Hindlimb muscle (tissue), 1 donor: ENCODE results near the gene HHAT. TPM values are rescaled to one million over a fixed set of nuclear protein-coding genes. Genes with fewer than 3 reads are reported as not detected.

Source experiments
- DNase-seq: peaks from one replicate; pipeline ENCODE4 v3.0.0-alpha.2; 2013
- polyA plus RNA-seq: library from polyadenylated mRNA; unstranded; fragments of 120-200 nt; gene quantifications from one replicate; pipeline ENCODE4 v1.2.1, GENCODE V29; 2013; ENCODE audit not compliant: insufficient read length

Gene HHAT
- polyA plus RNA-seq, 1 donor = 4.6 TPM

DNA sequence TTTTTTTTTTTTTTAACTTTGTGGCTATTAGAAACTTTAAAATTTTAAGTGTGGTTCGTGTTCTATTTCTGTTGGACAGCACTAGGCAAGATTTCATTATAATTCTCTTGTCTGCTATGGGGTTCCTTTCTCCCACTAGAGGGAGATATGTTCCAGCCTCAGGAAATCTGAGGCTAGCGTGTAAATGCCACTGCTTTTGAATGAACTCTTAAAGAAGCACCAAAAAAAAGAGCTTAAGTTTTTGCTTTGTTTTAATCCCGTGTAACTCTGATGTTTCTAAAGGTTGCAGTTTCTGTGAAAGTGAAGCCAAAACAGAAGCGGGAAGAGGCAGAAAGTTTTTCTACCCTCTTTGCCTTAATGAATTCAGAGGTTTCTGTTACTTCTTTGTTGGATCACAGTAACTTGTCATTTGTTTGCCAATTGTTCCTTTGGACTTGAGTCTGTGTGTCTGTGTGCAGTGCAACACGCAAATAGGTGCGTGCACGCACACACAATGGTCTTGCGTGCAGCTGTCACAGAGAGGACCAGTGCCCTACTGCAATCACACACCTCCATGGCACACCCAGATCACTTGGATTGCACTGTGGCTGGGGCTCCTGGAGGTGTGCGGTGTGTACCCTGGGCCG lies 32.3 kb downstream of the HHAT start:
- DNase-seq = peak; percentile 68

DNA sequence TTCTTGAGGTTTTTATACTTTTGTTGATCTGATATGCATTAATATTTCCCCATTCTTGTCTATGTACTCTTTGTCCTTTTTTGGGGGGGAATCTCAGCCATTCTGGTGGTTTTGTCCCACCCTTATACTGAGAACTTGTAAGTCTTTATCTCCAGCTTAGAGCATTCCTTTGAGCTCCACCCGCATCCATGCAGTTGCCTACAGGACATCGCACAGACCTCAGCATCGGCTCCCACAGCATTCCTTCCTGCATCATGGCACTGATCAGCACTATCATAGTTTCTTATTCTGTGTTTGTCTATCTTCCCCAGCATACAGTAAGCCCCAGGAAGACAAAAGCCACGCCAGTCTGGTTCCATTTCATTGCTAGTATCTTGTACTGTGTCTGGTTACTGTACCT lies 33.0 kb downstream of the HHAT start:
- no peak for DNase-seq

DNA sequence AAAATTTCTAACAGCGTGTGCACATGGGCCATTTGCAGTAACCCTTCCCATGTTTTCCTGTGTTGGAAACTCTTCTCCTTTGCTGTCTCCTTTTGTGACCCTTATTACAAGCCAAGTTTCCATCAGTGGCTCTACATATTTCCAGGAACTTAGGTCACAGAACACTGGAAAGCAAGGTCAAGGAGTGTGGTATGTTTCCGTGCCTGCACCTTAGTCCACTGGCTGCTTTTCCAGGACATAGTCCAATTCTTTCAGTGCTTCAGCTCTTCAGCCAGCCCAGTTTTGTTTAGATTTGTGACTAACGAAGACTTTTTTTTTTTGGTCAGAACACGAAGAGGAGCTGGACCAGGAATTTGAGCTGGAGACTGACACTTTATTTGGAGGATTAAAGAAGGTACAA lies 33.8 kb downstream of the HHAT start:
- peak; percentile 29 for DNase-seq

DNA sequence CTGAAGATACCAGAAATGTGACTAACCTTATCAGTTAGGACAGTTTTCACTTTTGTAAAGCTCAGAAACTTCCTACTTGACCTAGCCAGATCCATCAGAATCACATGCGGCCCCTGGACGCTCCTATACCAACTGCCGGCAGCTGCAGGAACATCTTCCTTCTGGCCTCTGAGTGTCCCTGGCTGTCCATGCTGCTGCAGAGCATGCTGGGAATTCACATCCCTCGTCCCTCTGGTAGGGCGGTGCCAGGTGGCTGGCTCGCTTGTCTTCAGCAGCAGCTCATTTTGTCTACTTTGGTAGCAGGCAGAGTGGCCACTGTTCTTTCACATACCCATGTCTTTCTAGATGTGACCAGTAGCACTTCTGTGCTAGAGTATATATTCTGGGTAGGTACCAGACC lies 34.4 kb downstream of the HHAT start:
- DNase-seq = no peak

DNA sequence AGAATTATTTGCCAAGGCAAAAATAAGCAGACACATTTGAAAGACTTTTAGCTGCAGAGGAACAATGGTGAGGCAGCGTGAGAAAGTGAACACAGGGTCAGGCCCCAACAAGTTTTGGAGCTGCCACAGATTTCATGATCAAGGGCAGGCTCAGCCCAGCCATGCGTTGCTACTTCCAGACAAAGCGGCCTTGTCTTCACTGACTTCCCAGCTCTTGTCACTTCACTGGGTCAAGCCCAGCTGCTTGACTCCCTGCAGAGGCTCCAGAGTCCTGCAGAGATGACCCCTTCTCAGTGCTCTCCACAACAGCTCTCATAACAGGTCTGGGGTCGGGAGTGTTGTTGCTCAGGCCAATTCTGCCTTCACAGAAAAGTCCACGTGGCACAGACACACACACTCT lies 35.8 kb downstream of the HHAT start:
- DNase-seq = no peak

DNA sequence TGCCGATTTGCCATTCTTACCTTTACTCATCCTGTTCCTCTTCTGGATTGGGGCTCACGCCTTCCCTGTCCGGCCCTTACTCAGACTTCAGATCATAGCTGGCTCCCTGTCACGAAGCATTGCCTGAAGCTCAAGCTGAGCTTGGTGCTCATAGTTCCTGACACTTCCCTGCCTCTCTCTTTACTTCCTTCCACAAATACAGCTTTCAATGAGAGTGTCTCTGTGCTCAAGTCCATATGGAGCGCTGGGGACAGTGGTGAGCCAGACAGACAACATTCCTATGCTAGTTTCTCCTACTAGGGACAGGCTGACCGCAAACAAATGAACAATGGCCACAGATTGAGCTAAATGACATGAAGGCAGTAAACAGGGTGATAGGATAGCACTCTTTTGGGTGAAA lies 38.1 kb downstream of the HHAT start:
- no peak for DNase-seq

DNA sequence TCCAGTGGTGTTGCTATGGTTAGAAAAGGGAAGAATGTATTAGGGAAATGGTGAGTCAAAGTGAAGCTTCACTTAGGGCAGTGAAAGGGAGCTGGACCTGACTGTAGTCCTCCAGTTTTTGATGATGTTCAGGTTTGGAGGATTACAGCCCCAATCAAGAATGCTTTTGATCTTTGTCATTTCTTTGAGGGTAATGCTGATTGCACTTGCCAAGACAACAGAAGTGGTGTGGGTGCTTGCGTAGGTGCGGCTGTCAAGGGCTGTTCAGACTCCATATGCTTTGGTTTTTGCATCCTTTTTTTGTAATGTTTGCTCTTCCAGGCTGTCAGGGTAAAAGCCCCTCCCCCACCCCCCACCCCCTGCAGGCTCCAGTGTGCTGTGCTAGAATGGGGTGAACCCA lies 38.9 kb downstream of the HHAT start:
- no peak for DNase-seq

DNA sequence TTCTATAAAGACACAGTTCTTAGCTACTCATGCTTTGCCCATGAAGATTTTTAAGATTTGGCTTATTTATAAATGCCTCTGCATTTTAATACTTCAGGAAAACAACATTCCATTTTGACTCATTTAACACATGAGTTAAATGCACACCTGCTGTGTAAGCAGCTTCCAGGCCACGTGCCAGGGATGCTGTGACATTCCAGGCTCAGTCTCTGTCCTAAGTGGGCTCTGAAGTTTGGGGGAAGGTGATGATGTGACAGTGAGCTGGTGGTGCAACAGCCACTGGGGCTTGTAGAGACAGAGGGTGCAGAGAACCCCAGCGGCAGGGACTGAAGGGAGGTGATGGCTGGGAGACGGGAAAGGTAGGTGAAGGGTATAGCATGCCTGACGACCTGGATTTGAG lies 40.7 kb downstream of the HHAT start:
- no peak for DNase-seq

DNA sequence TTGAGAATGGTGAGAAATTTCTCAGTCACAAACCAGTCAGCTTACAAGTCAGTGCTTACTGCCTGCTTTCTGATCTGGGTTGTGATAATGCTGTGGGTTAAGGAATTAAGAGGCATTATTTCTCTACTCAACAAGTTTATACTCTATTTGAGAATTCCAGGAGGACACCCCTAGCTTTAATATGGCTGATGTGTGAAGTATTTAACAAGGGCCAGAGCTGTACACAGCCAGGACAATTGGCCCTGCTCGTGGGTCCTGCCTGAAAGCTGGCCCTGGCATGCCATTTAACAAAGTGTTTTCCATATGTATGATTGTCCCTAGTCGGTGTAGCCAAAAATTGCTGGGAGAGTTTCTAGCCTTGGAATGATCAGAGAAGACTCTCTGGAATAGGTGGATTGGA lies 43.2 kb downstream of the HHAT start:
- DNase-seq = no peak

DNA sequence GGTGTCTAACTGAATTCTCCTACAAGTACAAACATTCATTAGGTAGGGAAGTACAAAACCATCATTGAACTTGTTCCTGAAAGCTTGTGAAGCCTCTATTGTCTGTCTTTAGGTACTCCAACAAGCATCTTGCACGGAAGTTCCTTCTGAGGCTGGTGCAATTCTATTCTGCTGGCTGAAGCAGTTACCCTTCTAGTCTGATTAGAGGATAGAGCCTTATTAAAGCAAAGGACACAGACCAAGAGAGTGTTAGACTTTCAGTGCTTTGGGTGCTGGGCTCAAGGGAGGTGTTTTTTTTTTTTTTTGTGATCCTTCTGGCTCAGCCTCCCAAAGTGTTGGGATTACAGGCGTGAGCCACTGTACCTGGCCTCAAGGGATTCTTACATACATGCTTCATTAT lies 43.8 kb downstream of the HHAT start:
- DNase-seq = no peak

DNA sequence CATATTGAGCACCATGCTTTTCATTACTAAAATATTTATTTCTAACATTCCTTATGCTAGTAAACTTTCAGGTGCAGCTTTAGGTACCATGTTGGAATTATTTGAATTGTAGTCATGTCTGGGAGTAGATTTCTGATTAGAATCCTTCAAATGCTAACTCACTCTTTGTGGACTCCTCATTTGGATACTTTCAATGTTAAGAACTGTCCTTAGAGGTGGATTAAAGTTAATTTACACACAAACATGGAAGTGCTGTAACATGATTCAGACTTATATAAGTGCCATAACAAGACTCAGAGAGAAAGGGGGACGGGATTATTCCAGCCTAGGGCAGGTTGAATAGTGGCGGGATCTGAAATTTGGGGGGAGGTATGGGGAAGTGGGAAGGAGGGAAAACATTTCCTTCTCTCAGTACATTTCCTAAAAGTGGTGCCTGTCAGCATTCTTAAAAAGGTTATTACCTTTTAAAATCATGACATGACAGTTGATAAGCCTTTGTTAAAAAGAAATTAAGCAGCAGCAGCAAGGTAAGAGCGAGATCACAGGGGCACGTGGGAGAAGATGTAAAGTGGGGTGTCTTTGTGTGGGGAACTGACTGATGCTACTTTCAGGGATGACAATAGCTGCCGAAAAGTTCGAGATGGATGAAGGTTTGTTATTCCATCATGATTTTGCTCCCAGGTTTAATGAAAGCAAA lies 44.4 kb downstream of the HHAT start:
- DNase-seq = no peak

DNA sequence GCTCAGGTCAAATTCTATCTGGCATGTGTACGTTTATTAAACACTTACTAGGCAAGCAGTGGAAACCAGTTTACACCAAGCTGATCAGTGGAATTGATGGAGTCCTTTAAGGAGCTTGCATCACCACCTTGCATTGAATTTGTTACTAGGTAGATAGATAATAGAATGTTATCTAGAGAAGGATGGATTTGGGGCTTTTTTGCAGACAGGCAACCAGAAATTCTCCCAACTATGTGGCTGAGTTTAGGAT lies 44.9 kb downstream of the HHAT start:
- DNase-seq = no peak

DNA sequence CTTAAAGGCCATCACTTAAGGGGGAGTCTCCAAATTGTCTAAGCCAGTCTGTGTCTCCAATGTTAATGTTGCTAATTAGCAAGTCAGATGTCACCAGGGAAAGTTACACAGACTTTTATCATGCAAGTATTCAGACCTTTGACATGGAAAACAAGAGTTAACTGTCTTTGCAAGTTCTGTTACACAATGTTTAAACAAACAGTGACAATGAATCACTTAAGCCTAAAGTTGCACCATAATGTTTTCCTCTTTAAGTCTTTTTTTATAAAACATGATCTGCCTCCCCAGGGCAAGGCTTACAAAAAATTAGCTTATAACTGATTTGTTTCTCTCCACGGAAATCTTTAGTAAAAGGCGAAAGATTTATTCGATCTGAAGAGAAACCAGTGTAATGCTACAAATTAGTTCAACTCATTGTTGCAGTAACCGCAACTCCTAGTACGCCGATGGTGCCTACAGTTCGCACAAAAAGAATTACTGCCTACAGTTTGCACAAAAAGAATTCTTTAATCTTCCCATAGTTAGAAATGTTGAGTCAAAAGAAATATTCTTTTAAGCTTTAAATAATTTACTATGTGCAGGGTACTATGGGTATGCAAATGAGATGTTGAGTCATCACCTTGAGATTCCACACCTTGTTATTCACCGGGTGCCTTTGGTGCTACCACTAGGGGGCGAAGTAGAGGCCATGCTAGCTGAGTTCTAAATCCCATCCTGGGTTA lies 45.3 kb downstream of the HHAT start:
- DNase-seq = no peak

DNA sequence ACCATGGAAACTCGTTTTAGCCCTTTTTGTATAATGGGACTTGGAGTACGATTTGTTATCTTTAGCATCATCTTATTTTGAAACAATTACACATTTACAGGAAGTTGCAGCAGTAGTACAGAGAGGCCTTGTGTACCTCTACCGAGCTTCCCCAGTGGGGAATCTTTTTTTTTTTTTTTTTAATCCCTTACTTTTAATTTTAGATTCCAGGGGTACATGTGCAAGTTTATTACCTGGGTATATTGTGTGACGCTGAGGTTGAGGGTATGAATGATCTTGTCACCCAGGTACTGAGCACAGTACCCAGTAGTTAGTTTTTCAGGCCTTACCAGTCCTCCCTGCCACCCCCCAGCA lies 45.9 kb downstream of the HHAT start:
- DNase-seq = no peak

DNA sequence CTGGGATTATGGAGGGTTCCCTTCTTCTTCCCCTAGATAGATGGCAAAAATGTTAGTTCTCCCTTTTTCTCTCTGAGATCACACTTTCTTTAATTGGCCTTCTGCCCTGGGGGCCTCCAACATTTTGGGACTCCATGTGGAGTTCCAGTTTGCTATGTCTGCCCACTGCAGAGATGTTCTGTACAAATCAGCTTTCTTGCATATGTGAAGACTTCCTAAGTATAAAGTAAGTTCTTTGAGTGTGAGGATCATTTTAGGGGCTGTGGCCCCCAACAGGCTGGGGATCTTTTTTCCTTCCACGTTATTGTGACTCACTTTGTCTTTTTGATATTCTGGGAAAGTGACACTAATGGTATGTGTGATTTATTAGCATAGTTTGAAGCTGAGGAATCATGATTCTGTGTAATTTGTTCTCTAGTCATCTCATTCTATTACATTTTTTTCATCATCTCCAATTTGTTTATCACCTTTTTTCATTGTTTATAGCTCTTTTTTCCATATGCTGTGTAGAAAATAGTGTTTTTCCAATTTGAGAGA lies 48.2 kb downstream of the HHAT start:
- no peak for DNase-seq

DNA sequence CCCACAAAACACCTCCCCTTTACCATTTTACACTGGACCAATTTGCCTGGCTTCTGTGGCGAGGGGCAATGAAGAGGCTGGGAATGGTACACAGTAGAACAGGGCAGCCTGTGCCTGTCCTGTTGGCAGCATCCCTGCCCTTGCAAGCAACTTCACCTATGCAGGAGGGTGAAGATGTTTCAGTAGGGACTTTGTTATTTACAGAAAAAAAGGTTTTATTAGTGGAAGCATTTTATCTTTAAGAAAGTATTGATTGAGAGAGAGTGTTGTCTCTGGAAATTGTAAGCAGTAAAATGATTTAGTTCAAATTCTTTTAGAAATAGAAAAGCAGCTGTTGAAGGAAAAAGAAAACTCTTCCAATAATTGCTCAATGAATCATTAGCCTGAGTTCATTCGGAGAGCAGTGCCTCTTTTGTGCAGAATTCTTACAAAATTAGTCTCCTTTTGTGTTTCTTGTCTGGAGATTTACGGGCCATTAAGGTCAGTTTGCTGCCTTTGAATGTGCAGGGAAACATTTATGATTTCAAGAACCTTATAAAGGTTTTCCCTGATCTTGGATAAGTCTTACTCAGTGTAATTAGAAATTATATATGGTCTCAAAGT lies 49.1 kb downstream of the HHAT start:
- no peak for DNase-seq

DNA sequence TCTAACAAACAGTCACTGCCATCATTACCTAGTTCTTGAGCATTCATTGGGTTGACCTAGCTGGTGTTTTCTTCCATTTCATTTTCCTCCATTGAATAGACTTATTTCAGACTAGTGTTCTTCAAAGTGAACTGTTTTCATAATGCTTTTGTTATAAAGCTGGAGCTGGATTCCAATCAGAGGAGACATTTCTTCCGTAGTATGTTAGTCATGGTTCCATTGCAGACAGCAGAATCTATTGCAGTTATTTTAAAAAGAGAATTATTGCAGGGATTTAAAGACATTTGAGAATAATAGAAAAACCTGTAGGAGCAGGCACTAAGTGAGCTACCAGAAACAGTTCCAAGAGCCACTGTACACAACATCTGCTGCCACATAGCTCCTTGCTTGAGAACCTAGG lies 50.0 kb downstream of the HHAT start:
- DNase-seq = no peak

DNA sequence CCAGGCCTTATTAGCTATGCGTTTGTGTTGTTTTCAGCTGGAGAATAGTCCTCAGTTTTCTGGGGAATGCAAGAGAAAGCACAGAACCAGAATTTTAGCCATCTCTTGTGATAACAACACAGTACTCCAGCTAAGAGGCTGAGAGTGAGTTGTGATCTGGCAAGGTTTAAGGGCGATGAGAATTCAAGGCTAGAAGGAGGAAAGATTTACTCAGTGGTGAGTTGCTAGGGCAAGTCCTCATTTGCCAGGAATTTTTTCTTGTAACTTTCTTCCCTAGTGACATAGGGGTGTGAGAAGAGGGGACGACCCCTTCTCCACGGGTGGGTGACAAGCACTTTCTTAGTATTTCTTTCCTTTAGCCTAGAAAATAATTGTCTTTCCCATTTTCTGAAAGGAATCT lies 53.2 kb downstream of the HHAT start:
- no peak for DNase-seq

DNA sequence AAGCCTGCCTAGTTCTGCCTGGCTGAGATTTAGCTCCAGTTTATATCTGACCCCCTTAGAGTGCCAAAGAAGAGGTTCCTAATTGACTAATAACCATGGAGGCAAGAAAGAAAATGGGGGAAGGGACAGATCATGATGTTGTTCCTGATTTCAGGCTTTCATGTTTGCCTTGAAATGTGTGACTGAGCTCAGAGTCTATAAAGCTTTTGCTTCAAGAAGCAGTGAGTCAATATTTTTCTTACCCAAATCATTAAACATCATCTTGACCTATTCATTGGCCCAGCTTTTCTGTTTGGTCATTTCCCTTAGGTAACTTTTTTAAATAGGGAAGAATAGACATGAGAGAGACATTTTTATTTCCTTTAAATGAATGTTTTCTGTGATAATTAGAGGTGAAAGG lies 55.9 kb downstream of the HHAT start:
- DNase-seq = no peak

DNA sequence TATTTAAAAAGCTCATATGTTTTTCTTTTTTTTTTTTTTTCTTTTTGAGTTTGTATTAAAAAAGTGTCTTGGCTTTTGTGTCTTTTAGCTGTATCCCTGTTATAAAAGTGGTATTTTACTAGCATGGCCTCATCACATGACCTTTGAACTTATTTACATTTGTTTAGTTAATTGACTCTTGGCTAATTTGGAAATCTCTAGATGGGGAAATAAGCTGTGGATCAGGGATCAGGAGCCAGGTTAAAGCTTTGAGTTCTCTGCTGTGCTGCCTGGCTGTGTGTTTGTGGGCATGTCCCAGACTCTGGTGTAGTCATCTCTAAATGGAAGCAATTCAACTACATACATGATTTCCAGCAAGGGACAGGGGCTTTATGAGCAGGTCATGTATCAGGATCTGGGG lies 56.5 kb downstream of the HHAT start:
- no peak for DNase-seq

DNA sequence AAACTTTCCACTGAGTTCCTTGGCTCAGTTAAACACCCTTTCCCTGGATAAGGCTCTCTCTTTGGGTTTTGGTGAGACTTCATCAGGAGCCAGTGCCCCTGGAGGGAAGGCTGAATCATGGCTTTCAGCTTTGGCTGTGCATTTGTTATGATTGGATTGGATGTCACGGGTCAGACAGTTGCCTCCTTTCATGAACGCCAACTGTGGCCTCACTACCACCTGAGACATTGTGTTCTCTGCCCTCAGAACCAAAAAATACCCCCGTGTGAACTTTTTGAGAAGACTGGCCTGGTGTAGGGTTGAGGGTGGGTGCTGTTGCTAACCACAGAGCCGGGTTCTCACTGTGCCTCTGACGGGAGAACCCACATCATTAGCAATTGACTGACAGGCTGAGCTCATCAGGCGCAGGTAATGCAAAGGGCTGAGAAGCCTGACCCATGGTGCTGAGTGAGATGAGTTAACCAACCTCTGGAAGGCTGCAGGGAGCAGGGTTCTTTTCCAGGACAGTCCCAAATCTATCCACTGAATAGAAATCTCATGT lies 65.6 kb downstream of the HHAT start:
- DNase-seq = no peak

DNA sequence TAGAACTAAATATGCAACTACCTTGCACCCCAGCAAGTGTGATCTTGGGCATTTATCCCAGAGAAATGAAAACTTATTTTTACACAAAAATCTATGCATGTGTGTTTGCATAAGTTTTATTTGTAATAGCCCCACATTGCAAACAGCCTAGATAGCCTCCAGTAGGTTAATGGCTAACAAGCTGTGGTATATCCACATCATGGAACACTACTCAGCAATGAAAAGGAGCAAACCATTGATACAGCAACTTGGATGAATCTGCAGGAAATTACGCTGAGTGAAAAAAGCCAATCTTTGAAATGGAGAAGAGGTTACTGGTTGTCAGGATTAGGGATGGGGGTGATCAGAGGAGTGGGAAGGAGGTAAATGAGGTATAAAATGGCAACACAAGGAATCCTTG lies 67.8 kb downstream of the HHAT start:
- DNase-seq = no peak

DNA sequence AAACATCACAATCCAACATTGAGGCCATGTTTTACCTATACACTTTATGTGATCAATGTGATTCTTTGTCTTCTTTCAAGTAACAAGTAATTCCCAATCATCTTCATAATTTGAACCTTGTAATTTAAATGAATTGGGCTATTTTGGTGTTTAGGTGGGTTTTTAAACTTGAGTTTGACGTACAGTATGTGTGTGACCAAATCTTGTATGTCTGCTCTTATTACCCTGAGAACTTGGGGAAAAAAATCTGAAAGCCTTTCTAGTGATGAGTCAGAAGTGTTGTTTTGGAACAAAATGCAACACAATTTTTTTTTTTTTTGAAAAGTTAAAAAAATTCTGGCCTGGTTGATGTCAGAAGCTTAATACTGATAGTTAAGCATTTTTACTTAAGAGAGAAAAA lies 68.5 kb downstream of the HHAT start:
- no peak for DNase-seq

DNA sequence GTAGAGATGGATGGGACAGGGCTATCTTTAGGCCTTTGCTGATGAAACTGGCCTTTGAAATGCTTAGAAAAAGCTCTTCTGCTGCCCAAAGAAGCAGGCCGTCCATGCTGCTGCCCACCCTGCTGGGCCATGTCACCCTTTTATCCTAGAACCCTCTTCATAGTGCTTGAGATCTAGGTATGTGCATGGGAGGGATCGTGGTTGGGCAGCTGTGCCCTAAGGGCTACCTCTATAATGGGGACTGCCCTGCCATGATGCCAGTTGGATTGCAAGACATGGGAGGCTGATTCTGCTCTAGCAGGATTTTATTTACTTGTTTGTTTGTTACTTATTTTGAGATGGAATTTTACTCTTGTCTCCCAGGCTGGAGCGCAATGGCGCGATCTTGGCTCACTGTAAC lies 69.0 kb downstream of the HHAT start:
- DNase-seq = no peak
